Left lung (tissue), 10 donors: ENCODE data around the gene PTMS. TPM values are rescaled to one million over a fixed set of nuclear protein-coding genes. Genes with fewer than 3 reads are reported as not detected.

Experiments used
- ATAC-seq: fragments of 200-7000 bp; cut with Tn5 transposase; one replicate; pipeline ENCODE4 v1.9.1; 2020; ENCODE audit warnings: moderate library complexity
- DNase-seq, 4 donors: peaks; one replicate each; pipeline ENCODE4 v3.0.0-alpha.2; 2013 to 2020
- H3K27ac ChIP-seq, 2 donors: fragments of 200-600 bp; sonication (generic) in 1 of 2; one replicate each; pipeline versions ENCODE4 v1.5.0 to v1.8.0; 2020 to 2021
- H3K27me3 ChIP-seq, 2 donors: fragments of 200-600 bp; sonication (generic) in 1 of 2; one replicate each; pipeline versions ENCODE4 v1.5.0 to v1.8.0; 2020 to 2021
- H3K36me3 ChIP-seq, 2 donors: fragments of 200-600 bp; sonication (generic) in 1 of 2; one replicate each; pipeline versions ENCODE4 v1.5.0 to v1.8.0; 2020 to 2021
- H3K4me1 ChIP-seq, 2 donors: fragments of 200-600 bp; one replicate each; pipeline ENCODE4 v1.8.0; 2021
- H3K4me3 ChIP-seq, 2 donors: fragments of 200-600 bp; sonication (generic) in 1 of 2; one replicate each; pipeline versions ENCODE4 v1.5.0 to v1.8.0; 2020 to 2021; ENCODE audit warnings: mild to moderate bottlenecking in 1 of 2
- H3K9me3 ChIP-seq, 2 donors: fragments of 200-600 bp; sonication (generic) in 1 of 2; one replicate each; pipeline versions ENCODE4 v1.5.0 to v1.8.0; 2020 to 2021
- intact Hi-C, 2 donors: fragments of 100-400 bp; cut with DNase I; formaldehyde crosslinking; loops; one replicate each; pipeline versions ENCODE4 v1.11.2 to v1.14.2; 2022
- polyA plus RNA-seq, 6 donors: library from polyadenylated mRNA; unstranded; fragments of 120-200 nt; gene quantifications; one replicate each; pipeline ENCODE4 v1.2.1, GENCODE V29; 2013; ENCODE audit not compliant: insufficient read length in 6 of 6
- total RNA-seq, 2 donors: library from RNA; stranded (reverse); fragmentation: NEBNext Ultra II Directional; extraction: Animal tissue kit (Norgen Biotek cat#: 25700); gene quantifications; one replicate each; pipeline ENCODE4 v1.2.1, GENCODE V29; 2021
- TF ChIP-seq, protein P1 (sequence below), 2 donors: fragments of 200-600 bp; sonication (generic) in 1 of 2; IDR thresholded peaks; one replicate each; pipeline versions ENCODE4 v1.5.0 to v1.8.0; 2021; ENCODE audit warnings: antibody characterized with exemption in 2 of 2
- donor health status: DM: no; HTN: yes; CAD: no.
- donor health status: DM: no; HTN: no; CAD: no.

The PTMS gene
- total and polyA plus RNA-seq, 8 donors, result 276 to 843 (median 669) TPM

DNA sequence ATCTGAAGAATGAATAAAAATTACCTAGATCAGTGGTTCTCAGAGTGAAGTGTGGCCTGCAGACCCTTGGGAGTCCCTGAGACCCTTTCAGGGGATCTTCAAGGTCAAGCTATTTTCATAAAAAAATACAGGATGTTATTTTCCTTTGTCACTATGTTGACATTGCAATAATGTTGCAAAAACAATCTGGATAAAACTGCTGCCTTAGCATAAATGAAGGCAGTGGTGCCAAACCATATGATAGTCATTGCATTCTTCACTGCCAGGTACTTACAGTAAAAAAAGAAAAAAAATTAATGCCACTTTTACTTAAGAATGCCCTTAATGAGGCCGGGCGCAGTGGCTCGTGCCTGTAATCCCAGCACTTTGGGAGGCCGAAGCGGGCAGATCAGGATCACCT, 21.1 kb downstream of the PTMS start:
- no peaks in the 10 kb centered on the region for H3K9me3 ChIP-seq
- H3K36me3 ChIP-seq, result no peaks in the 10 kb centered on the region
- no peak for ATAC-seq
- H3K27ac ChIP-seq, result no peak overlapping the region
- TF ChIP-seq, protein P1, sequence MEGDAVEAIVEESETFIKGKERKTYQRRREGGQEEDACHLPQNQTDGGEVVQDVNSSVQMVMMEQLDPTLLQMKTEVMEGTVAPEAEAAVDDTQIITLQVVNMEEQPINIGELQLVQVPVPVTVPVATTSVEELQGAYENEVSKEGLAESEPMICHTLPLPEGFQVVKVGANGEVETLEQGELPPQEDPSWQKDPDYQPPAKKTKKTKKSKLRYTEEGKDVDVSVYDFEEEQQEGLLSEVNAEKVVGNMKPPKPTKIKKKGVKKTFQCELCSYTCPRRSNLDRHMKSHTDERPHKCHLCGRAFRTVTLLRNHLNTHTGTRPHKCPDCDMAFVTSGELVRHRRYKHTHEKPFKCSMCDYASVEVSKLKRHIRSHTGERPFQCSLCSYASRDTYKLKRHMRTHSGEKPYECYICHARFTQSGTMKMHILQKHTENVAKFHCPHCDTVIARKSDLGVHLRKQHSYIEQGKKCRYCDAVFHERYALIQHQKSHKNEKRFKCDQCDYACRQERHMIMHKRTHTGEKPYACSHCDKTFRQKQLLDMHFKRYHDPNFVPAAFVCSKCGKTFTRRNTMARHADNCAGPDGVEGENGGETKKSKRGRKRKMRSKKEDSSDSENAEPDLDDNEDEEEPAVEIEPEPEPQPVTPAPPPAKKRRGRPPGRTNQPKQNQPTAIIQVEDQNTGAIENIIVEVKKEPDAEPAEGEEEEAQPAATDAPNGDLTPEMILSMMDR (IDR thresholded peaks at IDR 0.05), result no peak
- no peak overlapping the region for H3K4me3 ChIP-seq
- intact Hi-C loops, result no loop called here
- DNase-seq, result no peak
- no peaks in the 10 kb centered on the region for H3K27me3 ChIP-seq
- H3K4me1 ChIP-seq, result peaks cover 7 to 72% of the 10 kb centered on the region in 2 donors

DNA sequence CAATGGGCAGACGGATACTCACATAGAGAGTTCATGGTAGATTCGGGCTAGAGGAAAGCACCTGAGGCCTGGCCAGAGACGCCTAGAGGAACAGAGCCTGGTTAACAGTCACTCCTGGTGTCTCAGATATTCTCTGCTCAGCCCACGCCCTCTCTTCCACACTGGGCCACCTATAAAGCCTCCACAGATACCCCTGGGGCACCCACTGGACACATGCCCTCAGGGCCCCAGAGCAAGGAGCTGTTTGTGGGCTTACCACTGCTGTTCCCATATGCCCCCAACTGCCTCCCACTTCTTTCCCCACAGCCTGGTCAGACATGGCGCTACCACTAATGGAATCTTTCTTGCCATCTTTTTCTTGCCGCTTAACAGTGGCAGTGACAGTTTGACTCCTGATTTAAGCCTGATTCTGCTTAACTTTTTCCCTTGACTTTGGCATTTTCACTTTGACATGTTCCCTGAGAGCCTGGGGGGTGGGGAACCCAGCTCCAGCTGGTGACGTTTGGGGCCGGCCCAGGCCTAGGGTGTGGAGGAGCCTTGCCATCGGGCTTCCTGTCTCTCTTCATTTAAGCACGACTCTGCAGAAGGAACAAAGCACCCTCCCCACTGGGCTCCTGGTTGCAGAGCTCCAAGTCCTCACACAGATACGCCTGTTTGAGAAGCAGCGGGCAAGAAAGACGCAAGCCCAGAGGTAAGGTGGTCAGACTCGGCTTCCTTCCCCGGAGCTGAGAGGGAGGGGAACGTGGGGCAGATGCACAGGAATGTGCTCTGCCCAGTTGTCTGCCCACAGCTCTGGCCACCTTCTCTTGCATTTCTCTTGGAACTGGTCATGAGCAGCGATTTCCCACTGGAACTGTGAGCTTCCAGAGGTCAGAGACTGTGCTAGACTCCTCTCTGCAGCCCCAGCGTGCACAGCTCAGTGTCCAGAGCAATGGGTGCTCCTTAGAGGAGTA, 23.1 kb downstream of the PTMS start, which contains the start of gene CD4:
Gene CD4 (plus strand): TSS at position 557 of the 953 bp plus-strand sequence. CDS start 10,611 bp downstream, outside the sequence.
- H3K27me3 ChIP-seq, result no peaks in the 10 kb centered on the region
- no peaks in the 10 kb centered on the region for H3K36me3 ChIP-seq
- no peaks in the 10 kb centered on the region for H3K9me3 ChIP-seq
- ATAC-seq, result peak; percentile 79
- intact Hi-C loops, result no loop called here
- TF ChIP-seq, protein P1 (IDR thresholded peaks at IDR 0.05), result no peak
- H3K27ac ChIP-seq, result peak within 1 kb of the TSS; percentile 74 to 81
- peak in 3 of 4 donors; percentile 83 to 88 (median 85) for DNase-seq
- H3K4me3 ChIP-seq, result peak within 1 kb of the TSS; percentile 36 to 40
- H3K4me1 ChIP-seq, result peaks cover 7 to 82% of the 10 kb centered on the region in 2 donors

DNA sequence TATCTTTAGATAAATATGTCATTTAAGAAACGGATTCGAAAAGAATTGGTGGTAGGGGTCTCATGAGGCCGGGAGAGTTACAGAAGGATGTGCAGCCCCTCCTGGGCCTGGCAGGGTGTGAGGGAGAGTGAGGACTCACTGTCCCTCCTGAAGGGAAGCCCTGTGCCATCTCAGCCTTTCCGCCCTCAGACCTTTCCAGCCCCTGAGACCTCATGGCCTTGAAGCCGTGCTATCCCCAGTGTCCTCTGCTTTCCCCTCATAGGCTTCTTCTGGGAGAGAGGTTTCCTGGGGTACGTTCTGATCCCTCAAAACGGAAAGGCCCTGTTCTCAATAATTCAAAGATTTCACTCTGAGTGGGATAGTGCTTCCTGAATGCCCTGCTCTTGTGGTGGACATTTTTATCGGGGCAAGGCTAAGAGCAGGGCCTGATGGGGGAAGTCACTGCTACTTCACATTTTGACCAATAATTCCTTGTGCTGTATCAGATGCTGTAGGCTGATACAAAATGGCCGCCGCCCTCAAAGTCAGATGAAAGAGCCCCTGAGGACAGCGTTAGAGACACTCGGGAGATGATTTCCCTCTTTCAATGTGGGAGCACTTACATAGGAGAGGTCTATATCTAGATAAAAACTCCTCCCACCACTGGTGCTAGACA, 24.5 kb downstream of the PTMS start:
- H3K27ac ChIP-seq, result peak overlapping the region; percentile 74 to 81
- H3K4me3 ChIP-seq, result peak overlapping the region in 1 of 2 donors; percentile 36
- intact Hi-C loops, result no loop called here

DNA sequence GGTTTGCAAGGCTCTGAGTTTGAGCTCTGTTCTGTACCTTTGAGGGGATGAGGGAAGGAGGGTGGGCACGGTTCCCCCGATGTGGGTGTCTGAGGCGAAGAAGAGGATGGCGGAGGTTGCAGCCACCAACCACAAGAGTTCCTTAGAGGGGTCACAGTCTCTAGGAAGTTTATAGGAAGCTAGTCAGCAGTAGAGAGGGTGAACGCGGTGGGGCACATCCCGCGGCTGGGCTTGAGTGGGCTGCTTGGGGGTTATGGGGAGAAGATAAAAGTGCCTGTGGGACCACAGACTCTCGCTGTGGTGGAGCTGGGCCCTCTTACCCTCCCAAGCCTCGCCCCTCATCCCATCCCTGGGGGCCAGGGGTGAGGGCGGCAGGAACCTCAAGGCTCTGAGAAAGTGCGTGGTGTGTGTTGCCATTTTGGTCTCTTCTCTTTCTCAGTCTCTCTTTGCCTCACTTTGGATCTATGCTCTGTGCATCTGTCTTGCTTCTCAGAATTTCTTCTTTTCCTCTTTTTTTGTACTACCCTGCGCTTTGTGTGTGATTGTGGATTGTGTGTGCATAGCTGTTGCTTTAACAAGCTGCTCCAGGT, 25.9 kb downstream of the PTMS start:
- ATAC-seq, result no peak
- peaks cover 7 to 54% of the 10 kb centered on the region in 2 donors for H3K4me1 ChIP-seq
- peak overlapping the region; percentile 48 to 80 for H3K27ac ChIP-seq
- intact Hi-C loops, result no loop called here
- H3K27me3 ChIP-seq, result no peaks in the 10 kb centered on the region
- H3K9me3 ChIP-seq, result no peaks in the 10 kb centered on the region
- no peaks in the 10 kb centered on the region for H3K36me3 ChIP-seq
- TF ChIP-seq, protein P1 (IDR thresholded peaks at IDR 0.05), result no peak
- peak overlapping the region in 1 of 2 donors; percentile 36 for H3K4me3 ChIP-seq
- no peak for DNase-seq

More for the DNA sequence above, 24.5 kb downstream of the PTMS start:
- DNase-seq, result no peak
- Histone ChIP-seq H3K36me3 (no peaks in the 10 kb centered on the region), H3K27me3 (no peaks in the 10 kb centered on the region), H3K9me3 (no peaks in the 10 kb centered on the region), H3K4me1 (peaks cover 7 to 68% of the 10 kb centered on the region in 2 donors)
- no peak for ATAC-seq
- TF ChIP-seq, protein P1 (IDR thresholded peaks at IDR 0.05), result no peak
